Measurements from ENCODE around the gene CFAP45. TPM values are rescaled to one million over a fixed set of nuclear protein-coding genes. Genes with fewer than 3 reads are reported as not detected.

The CFAP45 gene
- total and polyA plus RNA-seq, 9 of the 15 experiments (the other 6 are each of a cell fraction or from before 2014, with no cell fraction given), result 0.65 to 2.4 (median 1.5) TPM

- ChIA-PET POLR2A (no interaction called here), CTCF (ENCODE audit: low intra/inter-chr PET ratio) (no interaction called here)
- no peak overlapping the region for H3K27ac ChIP-seq (ENCODE audit: extremely low read depth, low read depth, low read length)
- H3K27me3 ChIP-seq (ENCODE audit: control insufficient read depth in 2 of 2, insufficient read depth in 2 of 2, low read length in 2 of 2), result 0 out of 5 replicates have a peak, but pooled peaks cover 0 to 4% of the 10 kb centered on the region in 2 experiments
- intact Hi-C loops (cut with micrococcal nuclease), result no loop called here
- H3K36me3 ChIP-seq (ENCODE audit: control insufficient read depth, insufficient read depth, low read length), result no peaks in the 10 kb centered on the region
- H3K4me2 ChIP-seq (ENCODE audit: insufficient read depth, low read length), result no peak overlapping the region
- H4K20me1 ChIP-seq (replicated peaks; ENCODE audit: control insufficient read depth, insufficient read depth, low read length), result no peaks in the 10 kb centered on the region
- in situ Hi-C loops (cut with MboI), result no loop called here
- no peaks in the 10 kb centered on the region for H3K9me1 ChIP-seq (ENCODE audit: control insufficient read depth, insufficient read depth, low read length)
- no peak overlapping the region for H2AFZ ChIP-seq (ENCODE audit: low read depth, low read length)
- FAIRE-seq (no peak), DNase-seq (ENCODE audit: extremely low read depth in 1 of 4, low spot score in 3 of 4) (no peak), ATAC-seq (no peak)
- no peak overlapping the region for H3K9ac ChIP-seq (ENCODE audit: insufficient read depth in 1 of 2, low read depth in 2 of 2, low read length in 2 of 2)
- no peak overlapping the region for H3K4me3 ChIP-seq
- H3K79me2 ChIP-seq (ENCODE audit: control insufficient read depth, insufficient read depth, low read length), result no peaks in the 10 kb centered on the region
- H3K9me3 ChIP-seq (replicated peaks; ENCODE audit: control insufficient read depth, insufficient read depth, low read depth, low read length), result no peaks in the 10 kb centered on the region
- 57% methylated on average over 3 of the region's 3 CpGs for WGBS (ENCODE audit: insufficient coverage, low coverage, missing lambda C conversion rate)
- peaks cover 18 to 30% of the 10 kb centered on the region in 2 experiments for H3K4me1 ChIP-seq (replicated peaks in 1 of 2; ENCODE audit: control insufficient read depth in 2 of 2, insufficient read depth in 2 of 2, low read length in 2 of 2)
- TF ChIP-seq THRAP3 (IDR thresholded peaks at IDR 0.05; ENCODE audit: borderline replicate concordance) (no peak), HDAC8 (tag; IDR thresholded peaks at IDR 0.05) (no peak), PRPF4 (IDR thresholded peaks at IDR 0.05; ENCODE audit: insufficient read depth, low read depth, low read length, poor library complexity, severe bottlenecking) (no peak), CEBPG (CRISPR knock-in tag; IDR thresholded peaks at IDR 0.05) (no peak), CEBPG (tag; conservative IDR thresholded peaks at IDR 0.05 in 1 of 2, IDR thresholded peaks at IDR 0.05 in 1 of 2) (no peak), ILK (tag; IDR thresholded peaks at IDR 0.05; ENCODE audit: borderline replicate concordance, low read depth) (no peak), ZMIZ1 (IDR thresholded peaks at IDR 0.05; ENCODE audit: low read depth in 2 of 2, low read length in 2 of 2) (no peak), HES1 (IDR thresholded peaks at IDR 0.05; ENCODE audit: low read depth) (no peak), BRCA1 (IDR thresholded peaks at IDR 0.05) (no peak), BRCA1 (CRISPR knock-in tag; IDR thresholded peaks at IDR 0.05) (no peak), ZC3H11A (IDR thresholded peaks at IDR 0.05; ENCODE audit: low read depth, low read length) (no peak), RFX1 (IDR thresholded peaks at IDR 0.05) (no peak), TCF7 (IDR thresholded peaks at IDR 0.05; ENCODE audit: borderline replicate concordance) (no peak), NR0B1 (IDR thresholded peaks at IDR 0.05; ENCODE audit: partially characterized antibody) (no peak), NR3C1 (CRISPR knock-in tag; IDR thresholded peaks at IDR 0.05) (no peak), ADNP (tag; IDR thresholded peaks at IDR 0.05) (no peak), ZNF778 (CRISPR knock-in tag; IDR thresholded peaks at IDR 0.05) (no peak), ZKSCAN8 (CRISPR knock-in tag; IDR thresholded peaks at IDR 0.05) (no peak), USF1 (CRISPR knock-in tag; IDR thresholded peaks at IDR 0.05) (no peak)
- no TSS peak for BruUV-seq (replicated peaks)
Observed at GRCh38 chr1:159897962-159898361, 2.0 kb downstream of the CFAP45 start.

Measured in K562 (cell line).